NAMALWA (cell line): ENCODE data around the gene CHRNB1.

Experiments used
- DNase-seq: peaks from one replicate; pipeline ENCODE4 v3.0.0-alpha.2; 2015; ENCODE audit warnings: low spot score

CHRNB1 gene

GRCh38 chr17:7438656-7439460 lies 6.0 kb upstream of the CHRNB1 start:
- DNase-seq = no peak

- DNase-seq = no peak
These were observed 5.3 kb upstream of the CHRNB1 start, which contains the start of gene FGF11 for GRCh38 chr17:7439462-7440112. Gene FGF11, plus strand, starts transcription at chr17:7439512. Its CDS starts 109 bp downstream, at chr17:7439621.

- DNase-seq = peak; percentile 31
These were observed 4.6 kb upstream of the CHRNB1 start for GRCh38 chr17:7440113-7440833.

- DNase-seq = no peak
These were observed 4.0 kb upstream of the CHRNB1 start for GRCh38 chr17:7440834-7441195.

GRCh38 chr17:7441266-7441665 lies 3.6 kb upstream of the CHRNB1 start:
- no peak for DNase-seq

GRCh38 chr17:7442142-7442541 lies 2.7 kb upstream of the CHRNB1 start:
- DNase-seq = no peak

GRCh38 chr17:7443499-7444485 lies 1.1 kb upstream of the CHRNB1 start:
- DNase-seq = no peak

- no peak for DNase-seq
These were observed 733 bp downstream of the CHRNB1 start for GRCh38 chr17:7445619-7445968.

GRCh38 chr17:7448461-7448860 lies 3.6 kb downstream of the CHRNB1 start:
- DNase-seq = no peak

- DNase-seq = no peak
These were observed 15.2 kb downstream of the CHRNB1 start for GRCh38 chr17:7459961-7460545.

- no peak for DNase-seq
These were observed 16.2 kb downstream of the CHRNB1 start for GRCh38 chr17:7460850-7461660.

GRCh38 chr17:7462474-7463371 lies 17.9 kb downstream of the CHRNB1 start:
- DNase-seq = no peak

- no peak for DNase-seq
These were observed 18.5 kb downstream of the CHRNB1 start for GRCh38 chr17:7463372-7463846.

GRCh38 chr17:7464081-7464480 lies 19.2 kb downstream of the CHRNB1 start:
- DNase-seq = no peak

- DNase-seq = no peak
These were observed 20.9 kb downstream of the CHRNB1 start for GRCh38 chr17:7465597-7466275.

- DNase-seq = no peak
These were observed 21.4 kb downstream of the CHRNB1 start for GRCh38 chr17:7466318-7466638.

- no peak for DNase-seq
These were observed 21.9 kb downstream of the CHRNB1 start for GRCh38 chr17:7466639-7467341.

- DNase-seq = no peak
These were observed 22.6 kb downstream of the CHRNB1 start for GRCh38 chr17:7467498-7467897.
